ENCODE data around the gene XYLB. TPM values are rescaled to one million over a fixed set of nuclear protein-coding genes. Genes with fewer than 3 reads are reported as not detected.

XYLB gene
- total RNA-seq, 5 donors from 2014 or later (not counting 1 experiment from before 2014, with no cell fraction given): 0.59 to 1.9 (median 1.0) TPM

DNA sequence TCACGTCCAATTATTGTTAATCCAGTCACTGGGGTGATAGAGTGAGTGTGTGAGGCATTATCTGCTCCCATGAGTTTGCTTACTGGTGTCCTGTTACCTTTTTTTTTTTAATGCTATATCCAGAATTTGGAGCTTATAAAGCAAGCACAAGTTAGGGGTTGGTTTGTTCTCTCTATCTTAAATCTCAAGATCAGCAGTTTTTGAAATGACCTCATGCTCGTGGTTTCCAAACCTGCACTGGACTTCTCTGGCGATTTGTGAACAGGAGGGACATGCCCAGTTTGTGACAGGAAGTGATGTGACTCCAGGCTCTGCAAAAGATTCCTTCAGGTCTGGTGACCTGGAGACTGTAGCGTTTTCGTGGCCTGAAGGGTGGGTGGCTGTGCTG is 25.6 kb downstream of the XYLB start:
- no peak overlapping the region for H3K27ac ChIP-seq (ENCODE audit: low read length)
- DNase-seq (no peak), ATAC-seq (replicated peaks in 1 of 4) (no peak)
- H3K36me3 ChIP-seq (ENCODE audit: control insufficient read depth in 2 of 2, extremely low read depth in 1 of 2, insufficient read depth in 1 of 2, low read length in 1 of 2): no peaks in the 10 kb centered on the region
- 96% methylated on average over 4 of the region's 5 CpGs for WGBS (ENCODE audit: insufficient coverage)
- peaks cover 16 to 34% of the 10 kb centered on the region in 2 experiments for H3K4me1 ChIP-seq (ENCODE audit: control insufficient read depth in 1 of 2, extremely low read depth in 1 of 2, insufficient read depth in 2 of 2, low read length in 2 of 2)
- Mint-ChIP-seq H3K4me1 (peaks cover 27 to 33% (median 30%) of the 10 kb centered on the region in 3 donors), H3K4me3 (no peak overlapping the region), H3K27ac (no peak overlapping the region), H3K9me3 (peaks cover 0 to 6% (median 0%) of the 10 kb centered on the region in 3 donors), H3K27me3 (no peaks in the 10 kb centered on the region), H3K36me3 (no peaks in the 10 kb centered on the region)
- H3K9me3 ChIP-seq: no peaks in the 10 kb centered on the region
- no peaks in the 10 kb centered on the region for H3K27me3 ChIP-seq (replicated peaks in 1 of 2; ENCODE audit: control insufficient read depth in 2 of 2, extremely low read depth in 1 of 2, insufficient read depth in 2 of 2, low read length in 1 of 2)
- H3K4me3 ChIP-seq (ENCODE audit: control insufficient read depth in 1 of 2, extremely low read depth in 1 of 2, low read length in 1 of 2): no peak overlapping the region
- POLR2A ChIA-PET: no interaction called here
- CTCF ChIA-PET: interaction anchor here in 1 of 2 donors (0.6 kb wide), 1 partner anchor 226 kb away, joined by 3 read pairs; no protein-coding TSS in a partner anchor

DNA sequence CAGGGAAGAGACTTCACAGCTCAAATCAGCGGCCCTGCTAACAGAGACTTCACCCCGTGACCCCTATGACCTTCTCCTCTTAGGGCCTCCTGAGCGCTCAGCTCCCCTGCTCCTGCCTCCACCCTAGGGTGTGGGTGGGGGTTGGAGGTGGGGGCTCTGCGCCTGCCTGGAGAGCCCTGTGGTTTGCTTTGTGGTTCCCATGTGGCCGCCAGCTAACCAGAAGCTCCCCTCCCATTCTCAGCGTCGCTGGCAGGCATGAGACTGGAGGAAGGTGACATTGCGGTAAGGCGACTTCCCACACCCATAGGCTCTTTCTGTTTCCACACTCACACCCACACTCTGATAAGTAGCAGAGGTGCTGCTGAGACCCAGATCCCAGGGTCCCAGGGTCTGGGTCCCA is 27.6 kb downstream of the XYLB start:
- POLR2A ChIA-PET: no interaction called here
- Histone ChIP-seq H3K36me3 (ENCODE audit: control insufficient read depth in 2 of 2, extremely low read depth in 1 of 2, insufficient read depth in 1 of 2, low read length in 1 of 2) (peaks cover 0 to under 1% of the 10 kb centered on the region in 2 donors), H3K27ac (ENCODE audit: low read length) (no peak overlapping the region), H3K4me1 (ENCODE audit: control insufficient read depth in 1 of 2, extremely low read depth in 1 of 2, insufficient read depth in 2 of 2, low read length in 2 of 2) (peaks cover 16 to 34% of the 10 kb centered on the region in 2 experiments), H3K9me3 (no peaks in the 10 kb centered on the region), H3K27me3 (replicated peaks in 1 of 2; ENCODE audit: control insufficient read depth in 2 of 2, extremely low read depth in 1 of 2, insufficient read depth in 2 of 2, low read length in 1 of 2) (no peaks in the 10 kb centered on the region), H3K4me3 (ENCODE audit: control insufficient read depth in 1 of 2, extremely low read depth in 1 of 2, low read length in 1 of 2) (peak overlapping the region in 1 of 2 donors; percentile 16)
- CTCF ChIA-PET: interaction anchor here in 1 of 2 donors (1.2 kb wide), 1 partner anchor 107 kb away, joined by 3 read pairs; no protein-coding TSS in a partner anchor
- no peaks in the 10 kb centered on the region for H3K36me3 Mint-ChIP-seq
- H3K27me3 Mint-ChIP-seq: no peaks in the 10 kb centered on the region
- DNase-seq (peak in 26 of 35 experiments; percentile 4 to 43 (median 17)), ATAC-seq (replicated peaks in 1 of 4) (peak; percentile 52 to 76 (median 69))
- peaks cover 27 to 33% (median 30%) of the 10 kb centered on the region in 3 donors for H3K4me1 Mint-ChIP-seq
- H3K27ac Mint-ChIP-seq: peak overlapping the region; percentile 33 to 71
- H3K4me3 Mint-ChIP-seq: peak overlapping the region in 2 of 3 donors; percentile 47 to 62
- H3K9me3 Mint-ChIP-seq: no peaks in the 10 kb centered on the region
- WGBS (ENCODE audit: insufficient coverage): no CpG with 5 or more reads among the region's 9 CpGs

GRCh38 chr3:38375072-38375471 is 28.5 kb downstream of the XYLB start:
- Histone ChIP-seq H3K27me3 (replicated peaks in 1 of 2; ENCODE audit: control insufficient read depth in 2 of 2, extremely low read depth in 1 of 2, insufficient read depth in 2 of 2, low read length in 1 of 2) (no peaks in the 10 kb centered on the region), H3K27ac (ENCODE audit: low read length) (no peak overlapping the region), H3K4me3 (ENCODE audit: control insufficient read depth in 1 of 2, extremely low read depth in 1 of 2, low read length in 1 of 2) (no peak overlapping the region), H3K36me3 (ENCODE audit: control insufficient read depth in 2 of 2, extremely low read depth in 1 of 2, insufficient read depth in 1 of 2, low read length in 1 of 2) (peaks cover 0 to 4% of the 10 kb centered on the region in 2 donors), H3K9me3 (no peaks in the 10 kb centered on the region), H3K4me1 (ENCODE audit: control insufficient read depth in 1 of 2, extremely low read depth in 1 of 2, insufficient read depth in 2 of 2, low read length in 2 of 2) (peaks cover 16 to 34% of the 10 kb centered on the region in 2 experiments)
- Mint-ChIP-seq H3K36me3 (no peaks in the 10 kb centered on the region), H3K4me1 (peaks cover 27 to 33% (median 30%) of the 10 kb centered on the region in 3 donors), H3K27ac (no peak overlapping the region), H3K9me3 (no peaks in the 10 kb centered on the region), H3K4me3 (peak overlapping the region in 1 of 3 donors; percentile 62), H3K27me3 (no peaks in the 10 kb centered on the region)
- ChIA-PET POLR2A (no interaction called here), CTCF (no interaction called here)
- 94% methylated on average over 2 of the region's 6 CpGs for WGBS (ENCODE audit: insufficient coverage)
- ATAC-seq (replicated peaks in 1 of 4) (no peak), DNase-seq (no peak)

DNA sequence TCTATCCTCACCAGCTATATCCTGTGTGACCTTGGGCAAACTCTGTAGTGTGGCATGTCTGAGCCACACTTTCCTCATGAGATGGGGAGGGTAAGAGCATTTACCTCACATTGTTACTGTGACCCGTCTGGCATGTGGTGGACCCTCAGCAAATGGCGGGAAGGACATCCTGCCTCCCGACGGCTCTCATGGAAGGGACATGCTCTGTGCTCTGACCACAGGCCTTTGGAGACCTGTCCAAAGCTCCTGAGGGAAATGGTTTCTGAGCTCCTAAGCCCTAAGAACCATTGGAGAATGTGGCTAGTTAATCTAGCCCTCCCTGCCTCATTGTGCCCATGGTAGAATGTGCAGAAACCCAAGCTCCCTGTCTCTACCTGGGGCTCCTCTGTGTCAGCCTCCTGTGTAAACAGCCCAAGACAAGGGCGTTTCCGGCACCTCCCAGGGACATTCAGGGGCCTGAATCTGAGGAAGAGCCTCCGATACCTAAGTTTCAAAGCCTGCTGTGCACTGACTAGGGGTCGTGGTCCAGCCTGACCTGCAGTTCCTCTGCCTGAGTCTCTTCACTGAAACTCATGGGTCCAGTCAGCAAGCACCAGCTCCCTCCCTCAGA is 29.0 kb downstream of the XYLB start:
- peaks cover 27 to 33% (median 30%) of the 10 kb centered on the region in 3 donors for H3K4me1 Mint-ChIP-seq
- DNase-seq (no peak), ATAC-seq (replicated peaks in 1 of 4) (no peak)
- Histone ChIP-seq H3K27me3 (replicated peaks in 1 of 2; ENCODE audit: control insufficient read depth in 2 of 2, extremely low read depth in 1 of 2, insufficient read depth in 2 of 2, low read length in 1 of 2) (no peaks in the 10 kb centered on the region), H3K4me3 (ENCODE audit: control insufficient read depth in 1 of 2, extremely low read depth in 1 of 2, low read length in 1 of 2) (no peak overlapping the region), H3K27ac (ENCODE audit: low read length) (no peak overlapping the region), H3K9me3 (no peaks in the 10 kb centered on the region), H3K36me3 (ENCODE audit: control insufficient read depth in 2 of 2, extremely low read depth in 1 of 2, insufficient read depth in 1 of 2, low read length in 1 of 2) (peaks cover 0 to 4% of the 10 kb centered on the region in 2 donors), H3K4me1 (ENCODE audit: control insufficient read depth in 1 of 2, extremely low read depth in 1 of 2, insufficient read depth in 2 of 2, low read length in 2 of 2) (peaks cover 16 to 34% of the 10 kb centered on the region in 2 experiments)
- peak overlapping the region in 1 of 3 donors; percentile 62 for H3K4me3 Mint-ChIP-seq
- no peaks in the 10 kb centered on the region for H3K36me3 Mint-ChIP-seq
- no peaks in the 10 kb centered on the region for H3K9me3 Mint-ChIP-seq
- ChIA-PET CTCF (no interaction called here), POLR2A (interaction anchor here in 1 of 2 donors (0.6 kb wide), 1 partner anchor 299 kb away, joined by 3 read pairs; no protein-coding TSS in a partner anchor)
- no peak overlapping the region for H3K27ac Mint-ChIP-seq
- WGBS (ENCODE audit: insufficient coverage): 98% methylated on average over 7 of the region's 8 CpGs
- H3K27me3 Mint-ChIP-seq: no peaks in the 10 kb centered on the region

DNA sequence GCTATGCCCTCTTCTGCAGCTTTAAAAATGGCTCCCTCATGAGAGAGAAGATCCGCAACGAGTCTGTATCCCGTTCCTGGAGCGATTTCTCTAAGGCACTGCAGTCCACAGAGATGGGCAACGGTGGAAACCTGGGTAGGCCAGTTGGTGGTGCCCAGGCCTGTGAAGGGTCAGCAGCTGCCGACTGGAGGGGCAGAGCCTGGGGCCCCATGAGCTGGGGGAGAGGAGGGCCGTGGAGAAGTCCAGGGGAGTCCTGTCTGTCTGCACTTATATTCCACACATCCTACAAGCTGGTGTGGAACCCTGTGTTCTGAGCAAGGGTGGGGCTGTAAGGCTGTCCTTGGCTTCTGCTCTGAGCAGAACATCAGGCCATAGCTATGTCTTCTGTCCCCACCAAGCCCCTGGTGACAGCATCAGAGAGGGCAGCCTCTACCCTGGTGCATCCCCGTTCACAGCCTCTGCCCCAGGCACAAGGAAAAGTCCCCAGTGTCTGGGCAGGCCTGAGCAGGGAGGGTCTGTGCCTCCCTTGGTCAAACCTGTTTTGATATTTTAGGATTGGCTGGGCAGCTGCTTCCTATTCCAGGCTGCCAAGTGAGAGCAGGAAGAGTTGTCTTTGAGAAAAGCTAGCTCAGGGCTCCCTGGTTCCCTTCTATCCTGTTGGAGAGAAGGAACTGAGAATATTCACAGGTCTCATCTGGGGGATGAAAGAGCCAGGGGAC is 29.7 kb downstream of the XYLB start:
- Mint-ChIP-seq H3K9me3 (peaks cover 0 to 2% (median 2%) of the 10 kb centered on the region in 3 donors), H3K4me1 (peaks cover 27 to 33% (median 29%) of the 10 kb centered on the region in 3 donors), H3K36me3 (no peaks in the 10 kb centered on the region), H3K27ac (no peak overlapping the region), H3K27me3 (no peaks in the 10 kb centered on the region), H3K4me3 (no peak overlapping the region)
- POLR2A ChIA-PET: interaction anchor here in 1 of 2 donors (0.6 kb wide), 1 partner anchor 298 kb away, joined by 3 read pairs; no protein-coding TSS in a partner anchor
- whole genome bisulfite sequencing (ENCODE audit: insufficient coverage): 98% methylated on average over 6 of the region's 8 CpGs
- H3K9me3 ChIP-seq: no peaks in the 10 kb centered on the region
- ATAC-seq (replicated peaks in 1 of 4) (no peak), DNase-seq (no peak)
- no peak overlapping the region for H3K4me3 ChIP-seq (ENCODE audit: control insufficient read depth in 1 of 2, extremely low read depth in 1 of 2, low read length in 1 of 2)
- no peaks in the 10 kb centered on the region for H3K27me3 ChIP-seq (replicated peaks in 1 of 2; ENCODE audit: control insufficient read depth in 2 of 2, extremely low read depth in 1 of 2, insufficient read depth in 2 of 2, low read length in 1 of 2)
- peaks cover 0 to 4% of the 10 kb centered on the region in 2 donors for H3K36me3 ChIP-seq (ENCODE audit: control insufficient read depth in 2 of 2, extremely low read depth in 1 of 2, insufficient read depth in 1 of 2, low read length in 1 of 2)
- CTCF ChIA-PET: interaction anchor here in 1 of 2 donors (0.5 kb wide), 1 partner anchor 11 kb away, joined by 3 read pairs; no protein-coding TSS in a partner anchor
- peaks cover 16 to 34% of the 10 kb centered on the region in 2 experiments for H3K4me1 ChIP-seq (ENCODE audit: control insufficient read depth in 1 of 2, extremely low read depth in 1 of 2, insufficient read depth in 2 of 2, low read length in 2 of 2)
- H3K27ac ChIP-seq (ENCODE audit: low read length): no peak overlapping the region

DNA sequence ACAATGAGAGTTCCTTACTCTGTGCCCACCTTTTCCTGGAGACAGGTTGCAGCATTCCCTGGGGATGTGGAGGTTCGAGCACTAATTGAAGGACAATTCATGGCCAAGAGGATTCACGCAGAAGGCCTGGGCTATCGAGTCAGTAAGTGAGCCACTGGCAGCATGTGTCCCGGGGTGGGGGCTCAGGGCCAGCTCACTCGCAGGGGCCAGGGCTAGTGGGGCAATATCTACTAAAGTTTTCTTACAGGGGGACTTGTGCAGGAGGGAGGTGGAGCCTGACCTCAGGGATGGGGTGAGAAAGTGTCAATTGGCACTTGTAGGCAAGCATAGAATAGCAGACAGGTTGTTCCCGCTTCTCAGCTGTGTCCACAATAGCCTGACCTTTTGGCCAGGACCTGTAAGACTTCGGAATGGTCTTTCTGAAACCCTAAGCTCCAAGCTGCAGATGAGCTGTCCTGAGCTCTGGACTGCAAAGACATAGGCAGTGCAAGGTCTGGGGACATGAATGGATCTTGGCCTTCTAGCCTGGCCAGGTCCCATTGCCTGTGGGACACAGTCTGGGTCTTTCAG is 32.7 kb downstream of the XYLB start:
- Mint-ChIP-seq H3K27me3 (no peaks in the 10 kb centered on the region), H3K36me3 (no peaks in the 10 kb centered on the region), H3K4me3 (no peak overlapping the region), H3K9me3 (peaks cover 0 to 8% (median 7%) of the 10 kb centered on the region in 3 donors), H3K4me1 (peaks cover 11 to 14% (median 13%) of the 10 kb centered on the region in 3 donors), H3K27ac (no peak overlapping the region)
- Histone ChIP-seq H3K36me3 (ENCODE audit: control insufficient read depth in 2 of 2, extremely low read depth in 1 of 2, insufficient read depth in 1 of 2, low read length in 1 of 2) (peaks cover 0 to 6% of the 10 kb centered on the region in 2 donors), H3K4me3 (ENCODE audit: control insufficient read depth in 1 of 2, extremely low read depth in 1 of 2, low read length in 1 of 2) (no peak overlapping the region), H3K27ac (ENCODE audit: low read length) (no peak overlapping the region), H3K4me1 (ENCODE audit: control insufficient read depth in 1 of 2, extremely low read depth in 1 of 2, insufficient read depth in 2 of 2, low read length in 2 of 2) (peaks cover 5 to 14% of the 10 kb centered on the region in 2 experiments), H3K9me3 (no peaks in the 10 kb centered on the region), H3K27me3 (replicated peaks in 1 of 2; ENCODE audit: control insufficient read depth in 2 of 2, extremely low read depth in 1 of 2, insufficient read depth in 2 of 2, low read length in 1 of 2) (no peaks in the 10 kb centered on the region)
- WGBS (ENCODE audit: insufficient coverage): 95% methylated on average over 7 of the region's 7 CpGs
- ChIA-PET POLR2A (no interaction called here), CTCF (no interaction called here)
- no peak for ATAC-seq (replicated peaks in 1 of 4)
- DNase-seq: no peak
